GM12801 (cell line): ENCODE measurements around the gene TBC1D22A.

Experiments
- TF ChIP-seq, protein P1 (sequence below): IDR thresholded peaks from one replicate; pipeline ENCODE4 v1.5.1; 2011; ENCODE audit warnings: control low read depth; ENCODE audit not compliant: insufficient read length; ENCODE audit errors: extremely low read depth

The TBC1D22A gene

DNA sequence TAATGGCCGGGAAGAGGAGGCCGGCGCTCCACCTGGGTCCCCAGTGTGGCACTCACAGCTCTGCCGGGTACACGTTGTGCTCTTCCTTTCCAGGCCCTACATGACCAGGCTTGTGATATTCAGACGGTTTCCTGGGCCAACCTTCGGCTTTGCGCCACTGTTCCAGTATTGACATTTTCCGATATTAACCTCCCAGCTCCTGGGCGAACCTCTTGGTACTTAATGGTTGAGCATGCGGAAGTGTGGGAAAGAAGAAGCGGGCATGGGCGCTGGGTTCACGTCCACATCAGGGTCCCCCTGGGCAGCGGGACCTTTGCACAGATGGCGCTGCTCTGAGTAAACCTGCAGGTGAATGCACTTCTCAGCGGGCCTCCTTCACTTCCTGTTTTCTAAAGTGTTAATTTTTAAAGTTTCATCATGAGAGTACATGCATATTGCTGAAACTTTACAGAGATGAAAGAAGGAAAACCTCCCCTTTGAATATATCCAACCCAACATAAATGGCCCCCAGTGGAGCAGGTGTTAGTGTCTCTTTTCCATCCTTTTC is 286.7 kb downstream of the TBC1D22A start:
- TF ChIP-seq, protein P1, sequence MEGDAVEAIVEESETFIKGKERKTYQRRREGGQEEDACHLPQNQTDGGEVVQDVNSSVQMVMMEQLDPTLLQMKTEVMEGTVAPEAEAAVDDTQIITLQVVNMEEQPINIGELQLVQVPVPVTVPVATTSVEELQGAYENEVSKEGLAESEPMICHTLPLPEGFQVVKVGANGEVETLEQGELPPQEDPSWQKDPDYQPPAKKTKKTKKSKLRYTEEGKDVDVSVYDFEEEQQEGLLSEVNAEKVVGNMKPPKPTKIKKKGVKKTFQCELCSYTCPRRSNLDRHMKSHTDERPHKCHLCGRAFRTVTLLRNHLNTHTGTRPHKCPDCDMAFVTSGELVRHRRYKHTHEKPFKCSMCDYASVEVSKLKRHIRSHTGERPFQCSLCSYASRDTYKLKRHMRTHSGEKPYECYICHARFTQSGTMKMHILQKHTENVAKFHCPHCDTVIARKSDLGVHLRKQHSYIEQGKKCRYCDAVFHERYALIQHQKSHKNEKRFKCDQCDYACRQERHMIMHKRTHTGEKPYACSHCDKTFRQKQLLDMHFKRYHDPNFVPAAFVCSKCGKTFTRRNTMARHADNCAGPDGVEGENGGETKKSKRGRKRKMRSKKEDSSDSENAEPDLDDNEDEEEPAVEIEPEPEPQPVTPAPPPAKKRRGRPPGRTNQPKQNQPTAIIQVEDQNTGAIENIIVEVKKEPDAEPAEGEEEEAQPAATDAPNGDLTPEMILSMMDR: no peak

DNA sequence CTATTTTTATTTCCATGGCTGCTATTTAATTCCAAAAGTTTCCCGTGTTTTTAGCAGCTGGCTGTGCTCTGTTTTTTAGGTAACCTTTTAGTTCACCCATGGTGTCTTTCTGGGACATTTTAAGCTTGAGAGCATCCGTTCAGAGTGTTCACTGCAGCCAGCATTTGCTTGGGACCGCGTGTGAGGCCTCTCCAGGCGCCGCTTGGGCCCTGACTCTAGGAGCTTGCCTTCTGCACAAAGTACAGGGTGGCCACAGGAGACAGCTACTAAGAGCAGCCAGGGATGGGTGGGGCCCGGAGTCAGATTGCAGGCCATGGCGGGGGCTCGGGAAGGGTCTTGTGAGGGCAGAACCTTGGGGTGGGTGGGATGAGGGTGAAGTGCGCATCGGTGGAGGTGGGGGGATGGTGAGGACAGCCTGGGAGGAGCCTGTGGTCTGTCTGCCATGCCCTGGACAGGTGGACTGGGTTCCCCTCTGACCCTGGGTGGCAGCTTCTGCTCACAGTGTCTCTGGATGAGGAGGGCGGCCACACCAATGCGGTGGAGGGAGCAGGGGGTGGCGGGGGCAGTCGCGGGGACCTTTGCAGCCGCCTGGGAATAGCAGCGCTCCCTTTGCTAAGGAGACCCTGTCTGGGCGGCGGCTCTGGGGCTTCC is 288.1 kb downstream of the TBC1D22A start:
- TF ChIP-seq, protein P1: no peak

DNA sequence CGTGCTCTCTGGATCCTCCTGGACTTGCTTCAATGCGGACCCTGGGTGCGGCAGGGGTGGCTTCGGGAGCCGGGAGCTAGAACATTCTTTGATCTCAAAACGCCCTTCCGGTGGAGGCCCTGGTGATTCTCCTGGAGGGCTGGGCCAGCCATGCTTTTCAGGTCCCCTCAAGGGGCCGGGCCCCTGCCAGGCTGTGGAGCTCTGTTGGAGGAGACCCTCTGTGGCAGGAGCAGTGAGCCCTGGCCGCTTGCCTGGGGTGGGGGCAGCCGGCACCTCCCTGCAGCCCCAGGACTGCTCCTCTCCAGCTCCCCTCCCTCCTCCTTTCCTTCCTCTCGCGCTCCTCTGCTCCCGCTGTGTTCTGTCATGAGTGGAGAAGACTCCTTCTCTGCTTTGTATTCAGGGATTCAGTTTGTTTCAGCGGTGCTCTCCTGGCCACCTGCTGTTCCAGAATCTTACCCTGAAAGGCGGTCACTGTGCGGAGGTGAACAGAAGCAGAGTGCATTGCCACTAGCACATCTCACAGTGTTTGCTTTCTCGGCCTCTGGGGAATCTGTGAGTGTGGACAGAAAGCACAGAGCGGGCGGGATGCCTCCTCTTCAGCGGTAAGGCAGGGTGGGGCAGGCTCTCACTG is 289.1 kb downstream of the TBC1D22A start:
- TF ChIP-seq, protein P1: no peak

DNA sequence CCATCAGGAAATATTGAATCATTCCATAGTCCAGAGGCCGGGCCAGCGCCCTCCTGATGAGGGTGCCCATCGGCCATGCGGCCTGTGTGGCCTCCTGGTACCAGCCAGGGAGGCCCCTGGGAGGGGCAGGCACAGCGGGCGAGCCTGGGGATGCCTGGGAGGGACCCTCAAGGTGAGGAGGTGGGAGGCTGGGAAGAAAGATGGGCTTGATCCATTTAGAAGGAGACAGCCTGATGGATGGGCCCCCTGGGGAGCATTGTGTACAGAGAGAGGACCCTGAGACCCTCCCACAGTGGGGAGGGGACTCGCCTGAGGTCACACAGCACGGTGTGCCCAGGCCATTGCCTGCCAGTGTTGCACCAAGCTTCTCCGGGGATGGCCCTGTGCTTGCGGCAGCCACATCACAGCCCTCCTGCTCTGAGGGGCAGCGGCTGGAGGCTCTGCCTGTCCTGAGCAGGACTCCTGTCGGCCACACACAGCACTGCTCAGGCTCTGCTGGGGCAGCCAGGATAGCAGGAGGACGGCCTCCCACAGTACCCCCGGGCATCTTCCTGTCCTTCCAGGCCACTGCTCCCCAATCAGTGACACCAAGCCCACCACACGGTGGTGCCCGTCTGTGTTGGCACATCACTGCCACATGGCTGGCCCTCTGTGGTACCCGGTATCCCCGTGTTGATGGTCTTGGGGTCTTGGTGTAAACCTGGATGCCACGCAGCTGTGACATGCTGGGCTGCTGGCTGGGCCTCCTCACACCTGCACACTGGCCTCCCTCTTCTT is 290.0 kb downstream of the TBC1D22A start:
- TF ChIP-seq, protein P1: no peak

DNA sequence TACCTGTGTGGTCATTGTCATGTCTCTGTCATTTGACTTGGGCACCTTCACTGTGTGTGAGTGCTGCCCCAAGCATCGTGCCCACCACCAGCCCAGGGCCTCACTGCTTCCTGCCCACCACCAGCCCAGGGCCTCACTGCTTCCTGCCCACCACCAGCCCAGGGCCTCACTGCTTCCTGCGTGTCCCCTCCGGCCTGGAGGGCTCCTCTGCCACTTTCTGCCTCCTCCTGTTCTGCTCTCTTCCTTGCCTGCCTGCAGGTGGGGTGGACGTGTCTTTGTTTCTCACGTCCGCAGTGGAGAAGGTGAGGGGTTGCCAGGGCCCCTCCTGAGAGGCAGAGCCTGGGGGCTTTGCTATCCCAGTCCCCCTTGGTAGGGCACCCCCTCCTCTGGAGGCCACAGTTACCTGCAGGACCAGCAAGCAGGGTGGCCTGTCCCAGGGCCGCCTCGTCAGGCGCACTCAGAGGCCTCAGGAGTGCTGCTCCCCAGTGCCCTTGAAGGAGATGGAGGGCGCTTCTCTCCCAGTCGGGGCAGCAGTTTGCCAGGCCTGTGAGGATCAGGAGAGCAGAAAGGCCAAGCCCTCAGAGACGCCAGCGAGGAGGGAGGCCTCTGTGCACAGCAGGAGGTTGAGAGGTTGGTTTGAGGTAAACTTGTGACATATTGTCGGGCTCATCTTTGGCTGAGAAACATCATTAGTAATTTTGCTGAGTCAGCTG is 290.7 kb downstream of the TBC1D22A start:
- TF ChIP-seq, protein P1: no peak

DNA sequence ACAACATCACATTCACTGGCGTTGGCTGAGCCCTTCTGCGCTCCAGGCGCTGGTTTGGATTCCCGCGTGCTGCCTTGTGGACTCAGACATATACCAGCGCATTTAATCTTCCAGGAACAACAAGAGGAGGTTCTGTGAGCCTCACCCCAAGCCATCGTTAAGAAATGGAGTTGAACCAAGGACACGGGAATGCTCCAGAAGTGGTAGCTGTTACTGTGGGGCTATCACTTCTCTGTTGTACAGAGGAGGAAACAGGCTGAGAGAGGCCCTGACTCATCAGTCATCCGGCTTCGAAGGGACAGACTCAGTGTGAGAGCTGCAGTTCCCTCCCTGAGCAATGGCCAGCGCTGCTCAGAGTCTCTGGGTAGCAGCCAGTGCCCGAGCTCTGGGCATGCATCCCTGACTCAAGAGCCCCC is 291.3 kb downstream of the TBC1D22A start:
- TF ChIP-seq, protein P1: no peak
